Measurements from ENCODE around the gene PRKAG2. TPM values are rescaled to one million over a fixed set of nuclear protein-coding genes. Genes with fewer than 3 reads are reported as not detected.
A peak's percentile ranks its signal among the peaks of the same experiment; 100 is the strongest.
"Not testable (repeated sequence)": the region's sequence is repeated elsewhere in the genome, so short reads cannot be mapped to it uniquely, and the experiment has no call there.

PRKAG2 gene
- total and polyA plus RNA-seq, 8 donors = 12.9 to 34.6 (median 18.0) TPM

DNA sequence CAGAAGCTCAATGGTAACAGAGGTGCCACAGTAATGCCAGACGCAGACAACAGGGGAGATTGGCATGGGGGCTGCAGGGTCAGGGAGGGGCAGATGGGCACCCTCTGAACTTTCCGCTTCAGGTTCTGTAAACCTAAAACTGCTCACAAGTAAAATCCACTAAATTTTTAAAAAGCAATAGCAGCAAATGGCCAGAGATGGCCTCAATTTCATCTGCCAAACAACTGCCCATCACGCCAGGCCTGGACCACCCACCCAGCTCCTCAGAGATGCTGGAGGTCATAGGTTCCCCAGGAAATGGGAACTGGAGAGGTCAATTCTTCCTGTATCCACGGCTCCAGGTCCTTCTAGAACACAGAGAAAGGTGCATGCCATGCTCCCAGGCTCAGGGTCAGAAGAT is 76.1 kb downstream of the PRKAG2 start:
- TF ChIP-seq, protein P1, sequence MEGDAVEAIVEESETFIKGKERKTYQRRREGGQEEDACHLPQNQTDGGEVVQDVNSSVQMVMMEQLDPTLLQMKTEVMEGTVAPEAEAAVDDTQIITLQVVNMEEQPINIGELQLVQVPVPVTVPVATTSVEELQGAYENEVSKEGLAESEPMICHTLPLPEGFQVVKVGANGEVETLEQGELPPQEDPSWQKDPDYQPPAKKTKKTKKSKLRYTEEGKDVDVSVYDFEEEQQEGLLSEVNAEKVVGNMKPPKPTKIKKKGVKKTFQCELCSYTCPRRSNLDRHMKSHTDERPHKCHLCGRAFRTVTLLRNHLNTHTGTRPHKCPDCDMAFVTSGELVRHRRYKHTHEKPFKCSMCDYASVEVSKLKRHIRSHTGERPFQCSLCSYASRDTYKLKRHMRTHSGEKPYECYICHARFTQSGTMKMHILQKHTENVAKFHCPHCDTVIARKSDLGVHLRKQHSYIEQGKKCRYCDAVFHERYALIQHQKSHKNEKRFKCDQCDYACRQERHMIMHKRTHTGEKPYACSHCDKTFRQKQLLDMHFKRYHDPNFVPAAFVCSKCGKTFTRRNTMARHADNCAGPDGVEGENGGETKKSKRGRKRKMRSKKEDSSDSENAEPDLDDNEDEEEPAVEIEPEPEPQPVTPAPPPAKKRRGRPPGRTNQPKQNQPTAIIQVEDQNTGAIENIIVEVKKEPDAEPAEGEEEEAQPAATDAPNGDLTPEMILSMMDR (IDR thresholded peaks at IDR 0.05) = no peak
- Histone ChIP-seq H3K4me1 (peaks cover 0 to 41% of the 10 kb centered on the region in 2 donors), H3K4me3 (no peak overlapping the region), H3K27ac (no peak overlapping the region), H3K9me3 (no peaks in the 10 kb centered on the region), H3K27me3 (no peaks in the 10 kb centered on the region), H3K36me3 (no peaks in the 10 kb centered on the region)
- ATAC-seq = no peak
- intact Hi-C loops (cut with DNase I) = no loop called here
- peak in 1 of 4 donors; percentile 7 for DNase-seq

DNA sequence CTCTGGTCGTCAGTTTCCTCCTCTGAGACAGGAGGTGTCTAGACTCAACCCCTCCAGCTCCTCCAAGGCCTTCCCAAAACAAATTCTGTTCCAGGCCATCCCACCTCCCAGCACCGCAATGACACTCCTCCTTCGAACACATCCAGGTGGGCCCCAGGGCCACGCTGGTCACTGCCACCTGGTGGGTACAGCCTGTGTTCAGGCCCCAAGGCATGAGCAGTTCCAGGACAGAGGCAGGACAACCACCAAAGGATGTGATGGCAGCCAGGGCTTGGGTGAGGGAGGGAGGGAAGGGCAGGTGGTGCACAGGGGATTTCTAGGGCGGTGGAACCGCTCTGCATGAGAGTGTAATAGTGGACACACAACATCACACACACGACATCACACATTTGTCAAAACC is 76.5 kb downstream of the PRKAG2 start:
- Histone ChIP-seq H3K4me1 (peaks cover 0 to 42% of the 10 kb centered on the region in 2 donors), H3K27ac (no peak overlapping the region), H3K27me3 (no peaks in the 10 kb centered on the region), H3K36me3 (no peaks in the 10 kb centered on the region), H3K9me3 (no peaks in the 10 kb centered on the region), H3K4me3 (no peak overlapping the region)
- intact Hi-C loops (cut with DNase I) = no loop called here
- TF ChIP-seq, protein P1 (IDR thresholded peaks at IDR 0.05) = no peak
- ATAC-seq (no peak), DNase-seq (peak in 1 of 4 donors; percentile 65)

DNA sequence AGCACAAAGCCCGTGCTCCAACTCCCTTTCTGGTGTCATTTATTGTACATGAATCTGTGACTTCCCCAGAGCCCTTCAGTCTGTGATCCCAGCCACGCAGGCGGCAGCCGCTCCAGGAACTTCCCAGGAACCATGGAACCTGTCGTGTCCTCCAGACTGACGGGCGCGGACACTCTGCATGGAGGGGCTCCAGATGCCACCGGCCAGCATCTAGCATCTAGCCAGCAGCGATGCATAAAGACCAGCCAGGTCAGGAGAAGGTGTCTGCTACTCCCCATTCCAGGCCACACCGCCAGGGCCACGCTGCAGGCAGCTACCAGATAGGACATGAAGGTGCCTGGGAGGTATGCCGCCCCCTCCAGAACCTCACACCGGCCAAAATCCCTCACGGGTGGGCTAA is 77.4 kb downstream of the PRKAG2 start:
- no peaks in the 10 kb centered on the region for H3K36me3 ChIP-seq
- no peaks in the 10 kb centered on the region for H3K9me3 ChIP-seq
- no peak for ATAC-seq
- TF ChIP-seq, protein P1 (IDR thresholded peaks at IDR 0.05) = no peak
- no peak overlapping the region for H3K4me3 ChIP-seq
- no peaks in the 10 kb centered on the region for H3K27me3 ChIP-seq
- intact Hi-C loops (cut with DNase I) = no loop called here
- H3K27ac ChIP-seq = no peak overlapping the region
- DNase-seq = peak in 1 of 4 donors; percentile 80
- H3K4me1 ChIP-seq = peaks cover 0 to 42% of the 10 kb centered on the region in 2 donors

DNA sequence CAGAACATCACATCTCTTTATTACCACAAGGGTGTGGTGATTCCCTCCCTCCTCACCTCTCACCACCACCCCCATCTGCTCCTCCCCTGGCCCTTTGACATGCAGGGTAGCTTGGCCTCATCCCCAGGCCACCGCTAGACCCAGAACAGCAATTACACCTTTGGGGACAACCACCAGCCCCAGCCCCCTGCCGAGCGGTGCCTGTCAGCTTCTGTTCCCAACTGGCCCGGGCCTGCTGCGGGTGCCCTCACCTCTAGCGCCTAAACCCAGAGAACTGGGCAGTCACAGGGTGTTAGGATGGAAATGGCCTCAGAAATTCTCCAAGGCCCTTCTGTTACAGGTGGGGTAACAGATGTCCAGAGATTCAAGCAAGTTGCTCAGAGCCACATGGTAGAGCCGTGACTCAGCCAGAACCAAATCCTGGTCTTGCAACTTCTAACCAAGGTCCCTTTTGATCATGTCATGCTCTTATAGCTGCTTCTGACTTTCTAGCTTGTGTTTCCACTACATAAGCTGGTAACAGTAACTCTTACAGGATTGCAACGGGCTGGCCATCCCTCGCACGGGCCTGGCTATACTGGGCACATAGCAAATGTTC is 78.0 kb downstream of the PRKAG2 start:
- DNase-seq = no peak
- Histone ChIP-seq H3K27ac (peak overlapping the region in 1 of 2 donors; percentile 84), H3K4me1 (peaks cover 3 to 47% of the 10 kb centered on the region in 2 donors), H3K36me3 (no peaks in the 10 kb centered on the region), H3K27me3 (no peaks in the 10 kb centered on the region), H3K9me3 (no peaks in the 10 kb centered on the region), H3K4me3 (no peak overlapping the region)
- no peak for ATAC-seq
- TF ChIP-seq, protein P1 (IDR thresholded peaks at IDR 0.05) = no peak
- intact Hi-C loops (cut with DNase I) = no loop called here

DNA sequence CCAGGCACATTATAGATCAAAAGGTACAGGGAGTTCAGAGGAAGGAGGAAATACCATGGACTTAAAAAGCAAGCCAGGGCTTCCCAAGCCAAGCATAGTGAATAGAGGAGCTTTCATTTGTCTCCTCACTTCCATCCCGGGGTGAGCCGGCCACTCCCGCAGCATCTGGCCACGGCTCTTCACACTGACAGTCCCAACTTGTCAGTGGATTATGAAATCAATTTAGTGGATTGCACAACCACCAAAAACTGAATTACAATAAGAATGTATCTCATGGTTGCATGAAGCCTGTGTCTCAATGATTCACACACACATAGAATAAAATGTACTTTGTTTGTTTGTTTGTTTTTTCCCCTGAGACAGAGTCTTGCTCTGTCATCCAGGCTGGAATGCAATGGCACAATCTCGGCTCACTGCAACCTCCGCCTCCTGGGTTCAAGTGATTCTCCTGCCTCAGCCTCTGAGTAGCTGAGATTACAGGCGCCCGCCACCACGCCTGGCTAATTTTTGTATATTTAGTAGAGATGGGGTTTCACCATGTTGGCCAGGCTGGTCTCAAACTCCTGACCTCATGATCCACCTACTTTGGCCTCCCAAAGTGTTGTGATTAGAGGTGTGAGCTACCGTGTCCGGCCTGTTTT is 79.1 kb downstream of the PRKAG2 start:
- ATAC-seq (peak; percentile 50), DNase-seq (peak in 2 of 4 donors; percentile 81 to 88)
- H3K27ac ChIP-seq = peak overlapping the region; percentile 44 to 84
- H3K4me1 ChIP-seq = peaks cover 8 to 57% of the 10 kb centered on the region in 2 donors
- H3K4me3 ChIP-seq; H3K9me3 ChIP-seq; intact Hi-C loops (cut with DNase I); H3K27me3 ChIP-seq; H3K36me3 ChIP-seq: not testable (repeated sequence)

Measured in left lung (tissue), 10 donors.